ENCODE data around the gene GPBP1L1.

DNA sequence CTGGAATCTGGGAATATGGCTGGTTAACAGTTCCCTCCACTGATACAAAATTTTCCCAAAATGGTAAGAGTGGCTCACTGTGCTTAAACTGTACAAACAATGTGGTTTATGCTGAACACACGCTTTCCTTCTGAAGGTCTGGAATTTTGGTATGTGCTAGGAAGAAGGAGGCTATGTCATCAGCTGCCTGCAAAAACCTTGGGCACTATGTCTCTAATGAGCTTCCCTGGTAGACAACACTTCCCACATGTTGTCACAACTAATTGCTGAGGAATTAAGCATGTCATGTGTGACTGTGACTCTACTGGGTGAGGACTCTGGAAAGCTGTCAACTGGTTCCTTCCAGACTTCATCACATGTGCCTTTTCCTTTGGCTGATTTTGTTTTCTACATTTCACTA, 34.9 kb upstream of the GPBP1L1 start:
- TF ChIP-seq POLR2AphosphoS5 (IDR thresholded peaks at IDR 0.05; ENCODE audit: low read depth, low read length) (no peak), PAX5 (IDR thresholded peaks at IDR 0.05; ENCODE audit: insufficient read depth, low read length, severe bottlenecking) (no peak)

All from GM12891 (cell line).